SK-MEL-5 (cell line): ENCODE data around the gene NPTX1. TPM values are rescaled to one million over a fixed set of nuclear protein-coding genes. Genes with fewer than 3 reads are reported as not detected.

Experiments
- DNase-seq: peaks from one replicate; pipeline ENCODE4 v3.0.0-alpha.2; 2016; ENCODE audit warnings: low read depth, low spot score
- in situ Hi-C: cut with HindIII; loops from 2 replicates; pipeline ENCODE4 v1.10.0; 2016; ENCODE audit warnings: low sequenced_read_pairs, high pct_unique_total_duplicates, low pct_unique_long_range_greater_than_20kb
- total RNA-seq: library from RNA; depleted of rRNA; stranded (reverse); fragments of >200 nt; shearing (Covaris generic); gene quantifications from 2 replicates; pipeline ENCODE4 v1.2.3, GENCODE V29; 2014

NPTX1 gene
- total RNA-seq, 1 experiment from 2014 or later: 0.18 TPM

DNA sequence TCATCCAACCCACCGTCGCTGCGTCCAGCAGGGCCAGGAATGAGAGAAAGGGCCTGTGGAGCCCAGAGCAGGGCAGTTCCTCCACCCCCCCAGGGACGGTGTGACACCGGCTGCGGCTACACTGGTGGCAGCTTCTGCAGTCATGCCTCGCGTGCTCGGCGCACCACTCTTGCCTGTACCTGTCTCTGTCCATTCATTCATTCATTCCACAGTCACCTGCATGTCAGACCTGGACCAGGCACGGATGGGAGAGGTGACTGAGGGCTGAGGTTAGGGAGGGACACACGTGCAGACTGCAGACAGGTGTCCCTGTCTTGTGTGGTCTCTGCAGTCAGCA is 34.1 kb downstream of the NPTX1 start:
- no peak for DNase-seq
- in situ Hi-C loops: loop anchor here (25.0 kb wide), 2 partner anchors 95 to 195 kb away; partner anchors contain the start of gene RPTOR

- DNase-seq: no peak
- in situ Hi-C loops: loop anchor here (25.0 kb wide), 2 partner anchors 96 to 196 kb away; partner anchors contain the start of gene RPTOR
Observed at GRCh38 chr17:80441598-80442322, 34.6 kb downstream of the NPTX1 start.

DNA sequence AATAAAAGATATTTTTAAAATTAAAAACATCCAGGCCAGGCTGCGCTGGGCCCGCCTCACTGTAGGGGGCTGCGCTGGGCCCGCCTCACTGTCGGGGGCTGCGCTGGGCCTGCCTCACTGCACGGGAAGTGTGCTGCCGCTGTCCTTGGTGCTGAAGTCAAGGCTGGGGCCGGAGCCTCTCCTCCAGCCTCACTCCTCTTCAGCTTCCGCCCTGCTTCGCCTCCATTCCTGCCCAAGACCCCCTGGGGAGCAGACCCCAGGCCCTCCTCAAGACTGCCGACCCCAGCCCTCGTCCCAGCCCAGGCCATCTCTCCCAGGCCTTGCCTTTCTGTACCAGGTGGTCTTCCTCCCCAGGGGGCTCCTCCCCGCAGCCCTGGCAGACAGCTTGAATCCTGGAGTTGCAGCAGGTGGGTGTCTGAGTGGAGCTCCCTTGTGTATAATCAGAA is 35.3 kb downstream of the NPTX1 start:
- peak; percentile 56 for DNase-seq
- in situ Hi-C loops: loop anchor here (25.0 kb wide), 2 partner anchors 96 to 196 kb away; partner anchors contain the start of gene RPTOR

- DNase-seq: no peak
- in situ Hi-C loops: loop anchor here (25.0 kb wide), 2 partner anchors 98 to 198 kb away; partner anchors contain the start of gene RPTOR
Observed at GRCh38 chr17:80439499-80439898, 36.9 kb downstream of the NPTX1 start.

DNA sequence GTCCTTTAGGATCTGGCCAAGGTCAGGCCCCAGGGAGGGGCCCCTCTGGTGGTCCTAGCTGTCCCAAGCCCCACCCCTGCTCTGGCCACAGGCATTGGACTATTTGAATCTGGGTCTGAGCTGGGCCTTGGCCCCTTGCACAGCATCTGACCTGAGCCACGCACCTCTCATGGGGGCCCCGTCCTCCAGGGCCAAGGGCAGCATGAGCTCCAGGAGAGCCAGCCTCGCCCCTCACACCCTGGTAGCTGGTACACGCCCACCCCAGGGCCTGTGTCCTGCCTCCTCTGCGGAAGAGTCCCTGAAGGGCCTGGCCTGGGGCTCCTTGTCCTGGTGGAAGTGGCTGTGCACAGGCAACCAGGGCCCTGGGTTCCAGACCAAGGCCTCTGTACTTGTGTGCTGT is 37.6 kb downstream of the NPTX1 start:
- DNase-seq: no peak
- in situ Hi-C loops: loop anchor here (25.0 kb wide), 2 partner anchors 98 to 198 kb away; partner anchors contain the start of gene RPTOR

GRCh38 chr17:80437532-80437931 is 38.9 kb downstream of the NPTX1 start:
- in situ Hi-C loops: loop anchor here (25.0 kb wide), 2 partner anchors 100 to 200 kb away; partner anchors contain the start of gene RPTOR
- DNase-seq: no peak

DNA sequence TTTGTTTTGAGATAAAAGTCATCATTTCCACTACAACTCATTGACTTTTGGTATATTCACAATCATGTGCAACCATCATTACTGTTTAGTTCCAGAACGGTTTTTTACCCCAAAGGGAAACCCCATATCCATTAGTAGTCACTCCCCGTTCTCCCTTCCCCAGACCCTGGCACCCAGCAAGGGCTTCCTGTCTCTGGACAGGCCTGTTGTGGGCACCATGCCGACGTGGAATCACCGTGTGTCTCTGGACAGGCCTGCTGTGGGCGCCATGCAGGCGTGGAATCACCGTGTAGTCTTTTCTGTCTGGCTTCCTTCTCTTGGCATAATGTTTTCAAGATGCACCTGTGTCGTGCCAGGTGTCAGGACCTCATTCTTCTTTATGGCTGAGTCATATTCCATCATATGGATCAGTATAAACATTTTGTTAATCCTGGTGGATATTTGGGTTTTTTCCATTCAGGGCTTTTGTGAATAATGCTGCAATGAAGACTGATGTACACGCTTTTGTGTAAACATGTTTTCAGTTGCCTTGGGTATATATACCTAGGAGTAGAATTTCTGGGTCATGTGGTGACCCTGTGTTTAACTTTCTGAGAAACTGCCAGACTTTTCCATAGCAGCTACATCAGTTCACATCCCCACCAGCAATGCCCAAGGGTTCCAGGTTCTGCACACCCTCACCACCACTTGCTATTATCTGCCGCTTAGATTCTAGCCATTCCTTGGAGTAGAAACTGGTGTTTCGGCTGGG is 42.3 kb downstream of the NPTX1 start:
- in situ Hi-C loops: loop anchor here (25.0 kb wide), 2 partner anchors 103 to 203 kb away; partner anchors contain the start of gene RPTOR
- DNase-seq: no peak

DNA sequence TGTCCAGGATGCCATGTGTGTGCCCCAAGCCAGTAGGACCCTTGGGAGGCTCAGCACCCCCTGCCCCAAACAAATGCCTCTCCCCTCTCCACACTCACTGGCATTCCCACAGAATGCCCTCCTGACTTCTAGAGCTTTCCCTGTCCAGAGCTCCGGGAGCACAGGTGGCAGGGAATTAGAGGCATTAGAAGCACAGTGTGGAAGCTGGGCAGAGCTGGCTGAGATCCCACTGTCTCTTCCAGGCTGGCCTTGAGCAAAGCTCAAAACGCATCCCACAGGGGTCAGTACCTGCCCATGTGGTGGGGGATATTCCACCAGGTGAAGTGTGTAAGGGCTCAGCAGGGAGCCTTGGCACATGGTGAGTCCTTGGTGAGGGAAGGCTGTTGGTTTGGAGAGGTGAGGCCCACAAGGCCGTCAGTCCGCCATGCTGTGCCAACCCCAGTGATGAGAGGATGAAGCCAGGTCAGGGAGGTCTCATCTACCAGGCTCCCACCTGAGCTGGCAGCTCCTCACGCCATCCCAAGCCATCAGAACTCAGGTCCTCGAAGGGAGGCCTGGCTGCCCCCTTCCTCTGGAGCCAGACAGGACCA is 43.4 kb downstream of the NPTX1 start:
- DNase-seq: no peak
- in situ Hi-C loops: loop anchor here (25.0 kb wide), 2 partner anchors 104 to 204 kb away; partner anchors contain the start of gene RPTOR

GRCh38 chr17:80432350-80432955 is 44.0 kb downstream of the NPTX1 start:
- DNase-seq: no peak
- in situ Hi-C loops: loop anchor here (25.0 kb wide), 2 partner anchors 105 to 205 kb away; partner anchors contain the start of gene RPTOR

DNA sequence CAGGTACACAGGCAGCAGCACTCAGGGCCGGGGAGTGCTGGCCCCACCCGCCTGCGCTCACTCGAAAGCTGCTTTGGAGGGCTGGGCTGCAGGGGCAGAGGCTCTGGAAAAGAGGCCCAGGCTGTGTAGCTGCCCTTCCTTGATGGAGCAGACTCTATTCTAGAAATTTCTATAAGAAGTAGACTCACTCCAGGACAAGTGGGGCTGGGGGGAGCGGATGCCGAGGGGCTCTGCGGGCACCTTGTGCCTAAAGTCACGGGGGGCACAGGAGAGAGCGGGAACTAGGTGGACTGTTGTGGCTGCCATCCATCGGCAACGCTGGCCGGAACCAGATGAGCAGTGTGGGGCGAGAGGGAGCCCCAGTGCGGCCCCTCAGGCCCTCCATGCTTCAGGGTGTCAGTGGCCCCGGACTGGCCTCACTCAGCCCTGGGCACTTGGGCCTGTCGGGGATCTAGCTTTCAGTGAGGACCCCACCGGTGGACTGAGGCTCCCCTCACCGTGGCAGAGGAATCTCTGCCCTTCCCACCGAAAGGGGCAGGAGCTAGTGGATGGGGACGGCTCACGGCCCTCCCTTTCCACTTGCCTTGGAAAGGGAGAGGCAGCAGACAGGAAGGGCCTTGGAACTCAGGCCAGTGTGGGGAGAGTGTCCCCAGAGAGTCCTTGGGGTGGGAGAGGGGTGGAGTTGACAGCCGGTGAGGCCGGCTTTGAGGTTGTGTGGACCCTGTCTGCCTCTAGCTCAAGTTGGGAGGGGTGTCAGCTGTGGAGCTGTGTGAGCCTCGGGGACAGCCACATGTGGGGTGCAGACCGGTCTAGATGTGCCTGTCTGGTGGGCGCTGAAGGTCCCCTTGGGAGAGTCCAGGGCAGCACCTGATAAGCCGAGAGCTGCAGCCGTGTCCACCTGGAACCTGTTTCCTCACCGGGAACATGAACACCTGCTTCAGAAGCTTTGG is 44.9 kb downstream of the NPTX1 start:
- no peak for DNase-seq
- in situ Hi-C loops: loop anchor here (25.0 kb wide), 2 partner anchors 106 to 206 kb away; partner anchors contain the start of gene RPTOR

GRCh38 chr17:80430446-80431245 is 45.8 kb downstream of the NPTX1 start:
- no peak for DNase-seq
- in situ Hi-C loops: loop anchor here (25.0 kb wide), 2 partner anchors 107 to 207 kb away; partner anchors contain the start of gene RPTOR

- in situ Hi-C loops: loop anchor here (25.0 kb wide), 2 partner anchors 108 to 208 kb away; partner anchors contain the start of gene RPTOR
Observed at GRCh38 chr17:80429356-80430275, 46.8 kb downstream of the NPTX1 start.

GRCh38 chr17:80428796-80429195 is 47.6 kb downstream of the NPTX1 start:
- no peak for DNase-seq
- in situ Hi-C loops: loop anchor here (25.0 kb wide), 2 partner anchors 109 to 209 kb away; partner anchors contain the start of gene RPTOR

More at GRCh38 chr17:80429356-80430275, 46.8 kb downstream of the NPTX1 start:
- no peak for DNase-seq

GRCh38 chr17:80428363-80428762 is 48.0 kb downstream of the NPTX1 start:
- in situ Hi-C loops: loop anchor here (25.0 kb wide), 2 partner anchors 109 to 209 kb away; partner anchors contain the start of gene RPTOR
- DNase-seq: no peak
